Measurements from ENCODE around the gene OTOF.

GRCh38 chr2:26432859-26433258 lies 45.1 kb downstream of the OTOF start:
- no peak for TF ChIP-seq CTCF (IDR thresholded peaks at IDR 0.05; ENCODE audit: extremely low read depth in 1 of 2, insufficient read depth in 1 of 2, low read depth in 1 of 2, low read length in 2 of 2)
- no peak for TF ChIP-seq EZH2 (IDR thresholded peaks at IDR 0.05; ENCODE audit: borderline replicate concordance, low read depth, low read length, severe bottlenecking)
- TF ChIP-seq POLR2AphosphoS5 (IDR thresholded peaks at IDR 0.05; ENCODE audit: insufficient read depth, low read depth, low read length), result no peak

All from endothelial cell of umbilical vein (primary cell).